Measurements from ENCODE around the gene COL23A1.

COL23A1 gene

DNA sequence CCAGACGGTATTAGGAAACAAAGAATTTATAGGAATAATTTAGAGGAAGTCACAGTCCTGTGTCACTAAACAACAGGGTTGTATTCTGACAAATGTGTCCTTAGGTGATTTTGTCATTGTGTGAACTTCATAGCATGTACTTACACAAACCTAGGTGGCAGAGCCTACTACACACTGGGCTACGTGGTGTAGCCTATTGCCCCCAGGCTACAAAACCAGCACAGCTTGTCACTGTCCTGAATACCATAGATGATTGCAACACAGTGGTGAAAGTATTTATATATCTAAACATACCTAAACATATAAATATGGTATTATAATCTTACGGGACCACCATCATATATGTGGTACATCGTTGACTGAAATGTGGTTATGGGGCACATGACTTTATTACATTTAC lies 69.3 kb downstream of the COL23A1 start:
- DNase-seq (ENCODE audit: low spot score), result no peak
- H3K27ac ChIP-seq, result no peak overlapping the region
- no peak for TF ChIP-seq CTCF (conservative IDR thresholded peaks at IDR 0.05; ENCODE audit: low read depth)
- CTCF ChIA-PET, result no interaction called here
- POLR2A ChIA-PET (ENCODE audit: low non-redundant PET), result no interaction called here

GRCh38 chr5:178519804-178520203 lies 70.4 kb downstream of the COL23A1 start:
- no peak for DNase-seq (ENCODE audit: low spot score)
- ChIA-PET POLR2A (ENCODE audit: low non-redundant PET) (no interaction called here), CTCF (no interaction called here)
- H3K27ac ChIP-seq, result no peak overlapping the region
- no peak for TF ChIP-seq CTCF (conservative IDR thresholded peaks at IDR 0.05; ENCODE audit: low read depth)

GRCh38 chr5:178519155-178519554 lies 71.0 kb downstream of the COL23A1 start:
- no peak overlapping the region for H3K27ac ChIP-seq
- CTCF ChIA-PET, result no interaction called here
- no peak for TF ChIP-seq CTCF (conservative IDR thresholded peaks at IDR 0.05; ENCODE audit: low read depth)
- DNase-seq (ENCODE audit: low spot score), result no peak
- POLR2A ChIA-PET (ENCODE audit: low non-redundant PET), result no interaction called here

DNA sequence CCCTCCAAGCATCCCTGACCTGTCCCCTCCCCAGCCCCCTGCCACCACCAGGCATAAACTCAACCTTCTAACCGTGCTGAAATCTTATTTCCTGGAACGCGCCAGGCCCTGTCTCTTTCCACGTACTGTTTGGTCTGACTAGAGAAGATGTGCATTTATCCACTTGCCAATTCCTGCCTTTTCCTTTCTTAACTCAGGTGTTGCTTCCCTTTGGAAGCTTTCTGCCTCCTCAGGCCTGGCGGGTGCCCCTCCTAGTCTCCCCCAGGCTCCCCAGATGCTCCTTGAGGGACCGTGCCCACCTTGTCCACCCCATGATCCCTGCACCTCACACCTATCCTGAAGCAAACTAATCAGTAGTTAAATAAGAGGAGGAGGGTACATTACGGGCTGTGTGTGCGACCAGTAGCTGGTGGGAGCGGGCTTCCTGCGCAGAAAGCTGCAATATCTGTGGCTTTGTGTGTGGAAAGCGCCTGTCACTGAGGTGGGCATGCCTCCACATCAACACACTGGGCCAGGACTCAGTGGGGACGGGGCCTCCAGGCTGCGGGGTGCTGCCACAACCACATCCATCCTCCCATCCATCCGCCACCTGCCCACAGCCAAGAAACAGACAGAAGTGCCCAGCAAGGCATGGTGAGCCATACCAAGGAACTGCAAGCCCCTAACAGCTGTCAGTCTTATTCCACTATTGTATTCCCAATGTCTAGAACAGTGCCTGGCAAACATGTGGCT lies 73.5 kb downstream of the COL23A1 start:
- no peak overlapping the region for H3K27ac ChIP-seq
- ChIA-PET CTCF (no interaction called here), POLR2A (ENCODE audit: low non-redundant PET) (no interaction called here)
- TF ChIP-seq CTCF (conservative IDR thresholded peaks at IDR 0.05; ENCODE audit: low read depth), result no peak
- DNase-seq (ENCODE audit: low spot score), result no peak

DNA sequence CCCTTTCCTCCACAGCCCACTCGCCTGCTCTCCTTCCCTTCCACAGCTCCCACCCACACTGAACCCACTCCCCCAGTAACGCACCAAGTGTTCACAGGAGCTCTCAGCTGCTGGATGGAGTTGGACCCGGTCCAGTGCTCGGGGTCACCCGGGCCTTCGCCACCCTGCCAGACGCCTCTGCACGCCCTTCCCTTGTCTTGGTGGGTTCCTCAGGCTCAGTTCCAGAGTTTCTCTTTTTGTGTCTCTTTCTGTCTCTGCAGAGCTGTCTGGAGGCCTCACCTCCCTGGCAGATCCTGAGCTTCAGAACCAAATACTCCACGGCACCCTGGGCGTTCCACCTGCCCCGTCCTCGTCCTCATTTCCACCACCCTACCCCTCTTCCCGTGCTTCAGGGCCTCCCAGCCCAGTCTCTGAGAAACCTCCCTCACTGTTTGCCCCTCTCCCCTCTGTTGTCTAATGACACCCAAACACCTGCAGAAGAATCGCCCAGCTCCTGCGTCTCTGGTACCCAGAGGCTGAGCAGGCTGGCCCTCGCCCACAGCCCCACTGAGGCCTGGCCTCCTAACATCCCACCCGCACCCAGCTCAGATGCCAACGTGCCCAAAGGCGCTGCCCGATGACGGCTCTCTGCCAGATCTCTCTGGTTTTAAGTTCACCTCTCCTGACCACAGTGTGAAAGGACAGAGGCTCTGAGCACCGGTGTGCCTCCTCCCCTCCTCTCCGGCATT lies 74.3 kb downstream of the COL23A1 start:
- ChIA-PET CTCF (no interaction called here), POLR2A (ENCODE audit: low non-redundant PET) (no interaction called here)
- H3K27ac ChIP-seq, result no peak overlapping the region
- TF ChIP-seq CTCF (conservative IDR thresholded peaks at IDR 0.05; ENCODE audit: low read depth), result no peak
- no peak for DNase-seq (ENCODE audit: low spot score)

DNA sequence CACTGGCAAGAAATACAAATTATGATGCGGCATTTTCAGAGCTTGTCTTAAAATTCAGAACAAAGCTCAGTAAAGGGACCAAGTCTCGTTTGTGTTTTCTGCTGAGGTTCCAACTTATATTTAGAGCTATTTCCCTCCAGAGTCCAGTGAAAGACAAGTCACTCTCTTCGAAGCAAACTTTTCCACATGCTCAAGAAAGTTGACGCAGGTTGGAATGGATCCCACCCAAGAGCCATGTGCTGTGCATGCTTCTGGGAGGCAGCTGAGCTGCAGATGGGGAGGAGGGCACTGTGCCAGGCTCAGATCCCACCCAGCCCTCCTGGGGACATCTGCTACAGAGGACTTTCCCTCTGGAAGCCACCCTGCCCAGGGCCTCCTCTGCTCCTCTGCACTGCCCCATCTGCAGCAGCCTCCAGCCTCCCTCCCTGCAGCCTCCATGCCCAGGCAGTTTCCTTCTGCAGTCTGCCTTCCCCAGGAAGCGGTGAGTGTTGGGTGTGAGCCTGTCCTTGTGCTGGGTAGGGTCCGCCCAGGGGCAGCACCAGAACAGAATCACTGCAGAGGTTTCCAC lies 75.3 kb downstream of the COL23A1 start:
- H3K27ac ChIP-seq, result no peak overlapping the region
- CTCF ChIA-PET, result no interaction called here
- no peak for TF ChIP-seq CTCF (conservative IDR thresholded peaks at IDR 0.05; ENCODE audit: low read depth)
- no peak for DNase-seq (ENCODE audit: low spot score)
- POLR2A ChIA-PET (ENCODE audit: low non-redundant PET), result no interaction called here
